Measurements from ENCODE around the gene EFCAB9.
A peak's percentile ranks its signal among the peaks of the same experiment; 100 is the strongest.
"Not testable (repeated sequence)": the region's sequence is repeated elsewhere in the genome, so short reads cannot be mapped to it uniquely, and the experiment has no call there.

Gene EFCAB9

GRCh38 chr5:172193872-172194271, at the start of gene EFCAB9:
Gene EFCAB9, plus strand, starts transcription at chr5:172194172. Its CDS starts 1 bp downstream, at chr5:172194173.
- no peak for DNase-seq

- no peak for DNase-seq
Measured at GRCh38 chr5:172144291-172144815, 49.6 kb upstream of the EFCAB9 start.

- no peak for DNase-seq
Measured at GRCh38 chr5:172144931-172145869, 48.8 kb upstream of the EFCAB9 start.

DNA sequence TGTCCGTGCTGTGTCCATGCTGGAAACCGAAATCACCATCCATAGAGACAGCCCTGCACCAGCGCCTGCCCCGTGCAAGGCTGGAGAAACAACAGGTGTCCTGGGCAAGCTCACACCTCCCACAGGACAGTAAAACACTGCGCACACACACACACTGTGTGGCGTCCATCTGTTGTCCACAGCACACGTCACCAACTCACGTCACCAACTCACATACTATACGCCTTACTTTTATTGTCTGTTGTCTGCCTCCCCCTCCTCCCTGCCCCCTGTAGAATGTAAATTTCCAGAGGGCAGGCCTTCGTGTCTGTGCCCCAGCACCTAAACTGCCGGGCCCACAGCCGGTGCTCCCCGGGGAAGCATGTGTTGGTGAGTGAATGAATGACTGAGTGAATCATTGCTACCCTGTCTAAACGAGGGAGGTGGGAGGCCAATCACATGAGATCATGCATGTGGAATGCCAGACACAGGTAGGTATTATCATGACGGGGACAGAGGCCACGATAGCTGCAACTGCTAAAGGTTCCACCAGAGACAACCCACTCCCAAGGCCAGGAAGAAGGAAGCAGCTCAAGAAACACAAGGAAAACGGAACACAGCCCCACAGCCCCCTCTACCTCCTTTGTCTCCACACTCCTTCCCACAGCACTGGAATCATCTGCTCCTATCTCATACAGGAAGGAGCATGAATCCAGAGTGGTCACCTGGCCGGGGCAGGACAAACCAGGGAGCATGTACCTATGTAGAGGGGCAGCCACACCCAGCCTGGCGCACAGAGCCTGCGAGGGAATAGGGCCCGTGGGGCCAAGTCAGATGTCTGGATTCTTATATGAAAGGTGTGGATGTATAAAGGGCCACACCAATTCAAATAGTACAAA, 47.9 kb upstream of the EFCAB9 start:
- no peak for DNase-seq

- no peak for DNase-seq
Measured at GRCh38 chr5:172146748-172147092, 47.3 kb upstream of the EFCAB9 start.

DNA sequence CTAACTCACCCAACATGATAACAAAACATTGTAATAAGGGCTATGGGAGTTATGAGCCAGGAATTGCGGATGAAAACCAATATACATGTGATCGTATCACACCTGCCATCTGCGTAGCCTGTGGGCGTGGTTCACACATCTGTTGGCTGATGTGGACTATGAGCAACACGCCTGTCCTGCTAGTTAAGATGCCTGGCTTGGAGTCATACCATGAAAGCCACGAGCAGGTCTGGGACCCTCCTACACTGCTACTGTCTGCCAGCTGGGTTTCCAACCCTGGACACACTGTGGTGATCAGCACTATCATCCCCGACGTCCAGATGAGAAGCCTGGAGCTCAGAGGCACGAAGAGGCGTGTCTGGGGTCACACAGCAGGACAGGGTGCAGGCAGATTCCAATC, 46.1 kb upstream of the EFCAB9 start:
- DNase-seq: no peak

DNA sequence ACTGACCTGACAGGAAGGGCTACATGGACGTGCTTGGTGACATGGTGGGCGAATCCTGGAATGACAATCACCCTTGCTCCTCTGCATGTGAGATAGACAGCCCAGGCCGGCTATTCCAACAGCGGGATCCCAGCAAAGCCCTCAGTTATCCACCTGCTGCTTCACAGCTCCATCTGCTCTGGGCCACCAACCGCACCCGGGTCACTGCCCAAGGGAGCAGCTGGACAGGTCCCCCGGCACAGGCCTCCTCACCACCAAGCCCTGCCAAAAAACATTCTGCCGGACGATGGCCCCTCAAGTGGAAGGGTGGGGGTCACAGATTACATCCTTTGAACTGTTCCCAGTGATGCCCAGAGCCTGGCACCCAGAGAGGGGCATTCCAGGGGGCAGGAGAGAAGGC, 45.6 kb upstream of the EFCAB9 start:
- no peak for DNase-seq

DNA sequence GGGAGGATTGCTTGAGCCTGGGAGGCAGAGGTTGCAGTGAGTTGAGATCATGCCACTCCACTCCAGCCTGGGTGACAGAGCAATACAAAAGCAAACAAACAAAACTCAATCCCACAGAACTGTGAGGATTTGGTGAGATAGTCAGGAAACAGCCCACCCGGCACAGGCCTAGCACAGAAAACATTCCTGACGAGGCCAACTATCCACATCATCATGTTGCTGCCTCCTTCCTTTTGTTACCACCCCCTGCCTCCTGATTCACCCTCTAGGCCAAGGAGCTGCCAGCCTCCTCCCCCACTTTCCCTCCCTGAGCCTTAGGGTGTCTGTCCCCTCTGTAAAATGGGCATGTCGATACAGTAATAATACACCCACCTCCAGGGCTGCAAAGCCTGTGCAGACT, 44.9 kb upstream of the EFCAB9 start:
- no peak for DNase-seq

GRCh38 chr5:172149481-172149880, 44.5 kb upstream of the EFCAB9 start:
- not testable (repeated sequence) for DNase-seq

- DNase-seq: peak; percentile 47
Measured at GRCh38 chr5:172150514-172151425, 43.2 kb upstream of the EFCAB9 start.

- no peak for DNase-seq
Measured at GRCh38 chr5:172151661-172152210, 42.2 kb upstream of the EFCAB9 start.

GRCh38 chr5:172153695-172154094, 40.3 kb upstream of the EFCAB9 start:
- DNase-seq: no peak

DNA sequence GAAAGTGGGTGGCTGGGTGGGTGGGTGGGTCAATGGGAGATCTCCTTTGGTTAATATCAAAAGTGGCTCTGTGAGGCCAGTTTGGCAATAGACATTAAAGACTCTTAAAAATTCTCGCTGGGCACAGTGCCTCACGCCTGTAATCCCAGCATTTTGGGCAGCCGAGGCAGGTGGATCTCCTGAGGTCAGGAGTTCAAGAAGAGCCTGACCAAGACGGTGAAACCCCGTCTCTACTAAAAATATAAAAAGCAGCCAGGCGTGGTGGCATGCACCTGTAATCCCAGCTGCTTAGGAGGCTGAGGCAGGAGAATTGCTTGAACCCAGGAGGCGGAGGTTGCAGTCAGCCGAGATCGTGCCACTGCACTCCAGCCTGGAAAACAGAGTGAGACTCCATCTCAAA, 38.9 kb upstream of the EFCAB9 start:
- not testable (repeated sequence) for DNase-seq

DNA sequence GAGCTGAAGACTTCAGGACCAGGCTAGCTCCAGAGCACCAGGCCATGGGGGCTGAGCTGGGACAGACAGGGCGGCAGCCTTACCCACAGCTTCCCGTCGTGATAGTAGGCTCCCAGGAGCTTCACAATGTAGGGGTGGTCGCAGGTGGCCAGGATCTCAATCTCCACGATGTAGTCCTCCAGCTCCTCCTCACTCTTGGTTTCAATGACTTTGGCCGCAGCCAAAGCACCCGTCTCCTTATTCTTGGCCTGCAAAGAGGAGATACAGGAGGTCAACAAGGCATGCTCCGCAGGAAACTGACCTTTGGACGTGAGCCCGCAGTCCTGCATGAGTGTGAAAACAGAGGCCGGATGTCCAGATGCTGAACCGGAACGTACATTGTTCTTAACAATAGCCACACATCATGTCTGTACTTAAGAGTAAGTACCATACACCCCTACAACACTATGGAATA, 37.4 kb upstream of the EFCAB9 start:
- DNase-seq: no peak

- DNase-seq: no peak
Measured at GRCh38 chr5:172159016-172159415, 35.0 kb upstream of the EFCAB9 start.

DNA sequence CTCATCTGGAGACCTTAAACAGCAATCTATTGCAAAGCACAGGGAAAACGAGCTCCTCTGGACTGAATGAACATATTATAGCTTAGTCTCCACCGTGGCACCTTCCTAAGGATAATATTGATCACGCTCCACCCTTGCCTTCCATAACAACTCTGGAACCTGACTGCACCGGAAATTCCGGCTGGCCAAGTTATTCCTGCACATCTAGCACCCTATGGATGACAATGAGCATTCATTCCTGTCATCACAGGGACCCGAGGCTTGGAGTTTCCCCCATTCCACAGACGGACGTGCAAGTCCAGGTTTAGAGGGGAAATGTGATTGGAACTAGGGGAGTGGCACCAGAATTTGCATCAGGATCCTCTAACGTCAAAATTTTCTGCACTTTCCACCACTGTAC, 33.5 kb upstream of the EFCAB9 start:
- DNase-seq: no peak

GRCh38 chr5:172162323-172162986, 31.5 kb upstream of the EFCAB9 start:
- no peak for DNase-seq

GRCh38 chr5:172162987-172163343, 31.0 kb upstream of the EFCAB9 start:
- DNase-seq: no peak

- DNase-seq: no peak
Measured at GRCh38 chr5:172163346-172163745, 30.6 kb upstream of the EFCAB9 start.

- DNase-seq: no peak
Measured at GRCh38 chr5:172164769-172165212, 29.2 kb upstream of the EFCAB9 start.

DNA sequence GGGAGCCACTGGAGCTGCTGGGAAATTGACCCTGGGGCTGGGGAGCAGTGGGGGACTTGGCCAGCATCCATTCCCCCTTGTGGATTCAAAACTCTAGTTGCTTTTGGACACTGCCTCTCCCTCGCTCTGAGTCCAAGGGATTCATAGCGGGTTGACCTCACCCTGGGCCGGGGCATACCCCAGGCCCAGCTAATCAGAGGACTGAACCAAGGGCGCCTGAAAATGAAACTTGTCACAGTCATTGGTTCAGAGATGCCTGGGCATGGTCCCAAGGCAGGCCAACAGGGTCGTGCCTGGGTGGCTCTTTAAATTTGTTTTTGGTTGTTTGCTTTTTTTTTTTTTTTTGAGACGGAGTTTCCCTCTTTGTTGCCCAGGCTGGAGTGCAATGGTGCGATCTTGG, 28.5 kb upstream of the EFCAB9 start:
- no peak for DNase-seq
